ENCODE data around the gene IL22. TPM values are rescaled to one million over a fixed set of nuclear protein-coding genes. Genes with fewer than 3 reads are reported as not detected.

IL22 gene
- total RNA-seq, 1 donor from 2014 or later, result not detected

DNA sequence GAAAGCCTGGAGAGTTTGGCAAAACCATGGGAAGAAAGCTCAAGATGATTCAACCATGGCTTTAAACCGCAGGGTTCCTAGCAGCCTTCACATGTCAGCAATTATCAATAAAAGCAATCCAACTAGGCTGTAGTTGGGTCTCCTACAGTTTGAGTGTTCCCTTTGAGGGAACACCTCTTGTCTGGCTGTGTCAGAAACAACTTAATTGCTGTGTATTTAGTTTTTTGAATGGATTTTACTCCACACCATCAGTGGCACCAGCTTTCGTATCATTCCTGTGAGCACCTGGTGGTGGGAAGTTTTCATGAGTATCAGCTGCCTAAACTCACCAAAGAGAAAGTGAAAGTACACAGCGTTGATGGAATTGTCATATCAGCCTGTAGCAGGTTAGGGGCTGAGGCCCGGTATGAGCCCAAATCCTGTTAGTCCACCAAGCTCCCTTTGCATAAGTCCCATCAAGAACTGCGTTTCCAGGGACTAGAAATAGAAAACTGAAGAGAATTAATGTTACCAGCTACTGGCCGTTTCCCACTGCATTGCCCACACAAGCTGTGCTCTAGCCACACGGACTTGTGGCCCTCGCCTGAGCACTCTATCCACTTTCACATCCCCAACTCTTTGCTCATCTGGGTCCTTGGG is 16.9 kb downstream of the IL22 start:
- peak overlapping the region; percentile 44 for H3K4me3 ChIP-seq
- intact Hi-C loops (cut with DNase I), result no loop called here
- H3K4me1 ChIP-seq, result peaks cover 4% of the 10 kb centered on the region
- no peaks in the 10 kb centered on the region for H3K9me3 ChIP-seq
- H3K36me3 ChIP-seq, result no peaks in the 10 kb centered on the region
- ATAC-seq (peak; percentile 65), DNase-seq (no peak)
- peak overlapping the region; percentile 45 for H3K27ac ChIP-seq
- TF ChIP-seq, protein P1, sequence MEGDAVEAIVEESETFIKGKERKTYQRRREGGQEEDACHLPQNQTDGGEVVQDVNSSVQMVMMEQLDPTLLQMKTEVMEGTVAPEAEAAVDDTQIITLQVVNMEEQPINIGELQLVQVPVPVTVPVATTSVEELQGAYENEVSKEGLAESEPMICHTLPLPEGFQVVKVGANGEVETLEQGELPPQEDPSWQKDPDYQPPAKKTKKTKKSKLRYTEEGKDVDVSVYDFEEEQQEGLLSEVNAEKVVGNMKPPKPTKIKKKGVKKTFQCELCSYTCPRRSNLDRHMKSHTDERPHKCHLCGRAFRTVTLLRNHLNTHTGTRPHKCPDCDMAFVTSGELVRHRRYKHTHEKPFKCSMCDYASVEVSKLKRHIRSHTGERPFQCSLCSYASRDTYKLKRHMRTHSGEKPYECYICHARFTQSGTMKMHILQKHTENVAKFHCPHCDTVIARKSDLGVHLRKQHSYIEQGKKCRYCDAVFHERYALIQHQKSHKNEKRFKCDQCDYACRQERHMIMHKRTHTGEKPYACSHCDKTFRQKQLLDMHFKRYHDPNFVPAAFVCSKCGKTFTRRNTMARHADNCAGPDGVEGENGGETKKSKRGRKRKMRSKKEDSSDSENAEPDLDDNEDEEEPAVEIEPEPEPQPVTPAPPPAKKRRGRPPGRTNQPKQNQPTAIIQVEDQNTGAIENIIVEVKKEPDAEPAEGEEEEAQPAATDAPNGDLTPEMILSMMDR (IDR thresholded peaks at IDR 0.05), result no peak
- no peaks in the 10 kb centered on the region for H3K27me3 ChIP-seq

DNA sequence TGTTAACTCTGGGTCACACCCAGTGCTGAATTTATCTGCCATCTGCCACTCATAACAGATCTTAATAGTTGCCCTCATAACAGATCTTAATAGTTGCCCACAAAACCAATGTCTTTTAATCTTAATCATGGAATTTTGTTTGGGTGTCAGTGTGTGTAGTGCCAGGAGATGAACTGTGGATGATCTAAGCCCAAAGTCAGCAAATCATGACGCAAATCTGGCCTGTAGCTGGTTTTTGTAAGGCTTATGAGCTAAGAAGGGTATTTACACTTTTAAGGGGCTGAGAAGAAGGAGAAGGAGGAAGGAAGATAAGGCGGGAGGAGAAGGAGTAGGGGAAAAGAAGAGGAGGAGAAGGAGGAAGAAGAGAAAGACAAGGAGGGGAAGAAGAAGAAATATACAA is 17.8 kb downstream of the IL22 start:
- Histone ChIP-seq H3K4me3 (no peak overlapping the region), H3K9me3 (no peaks in the 10 kb centered on the region), H3K36me3 (no peaks in the 10 kb centered on the region), H3K27me3 (no peaks in the 10 kb centered on the region), H3K27ac (no peak overlapping the region), H3K4me1 (no peaks in the 10 kb centered on the region)
- ATAC-seq (no peak), DNase-seq (no peak)
- intact Hi-C loops (cut with DNase I), result no loop called here
- TF ChIP-seq, protein P1 (IDR thresholded peaks at IDR 0.05), result no peak

DNA sequence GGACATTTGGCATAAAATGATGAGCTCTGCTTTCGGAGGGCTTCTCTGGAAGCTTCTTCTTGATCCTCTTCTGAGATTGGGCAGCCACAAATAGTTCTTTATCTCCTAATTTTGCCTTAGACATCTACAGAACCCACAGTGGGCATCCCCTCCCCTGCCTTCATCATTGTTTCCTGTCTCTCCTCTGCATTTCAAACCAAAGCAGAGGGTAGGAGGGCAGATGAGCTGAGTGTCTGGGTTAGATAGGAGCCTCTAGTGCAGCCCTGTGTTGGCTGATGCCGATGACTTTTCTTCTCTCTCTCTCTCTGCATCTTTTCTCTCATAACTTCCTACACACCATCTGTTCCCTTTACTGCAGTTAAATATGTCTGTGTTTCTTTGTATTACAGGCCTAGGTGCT is 19.3 kb downstream of the IL22 start:
- intact Hi-C loops (cut with DNase I), result no loop called here
- ATAC-seq (no peak), DNase-seq (no peak)
- H3K9me3 ChIP-seq, result no peaks in the 10 kb centered on the region
- H3K4me3 ChIP-seq, result no peak overlapping the region
- TF ChIP-seq, protein P1 (IDR thresholded peaks at IDR 0.05), result no peak
- H3K27ac ChIP-seq, result no peak overlapping the region
- H3K4me1 ChIP-seq, result no peaks in the 10 kb centered on the region
- no peaks in the 10 kb centered on the region for H3K27me3 ChIP-seq
- H3K36me3 ChIP-seq, result no peaks in the 10 kb centered on the region

DNA sequence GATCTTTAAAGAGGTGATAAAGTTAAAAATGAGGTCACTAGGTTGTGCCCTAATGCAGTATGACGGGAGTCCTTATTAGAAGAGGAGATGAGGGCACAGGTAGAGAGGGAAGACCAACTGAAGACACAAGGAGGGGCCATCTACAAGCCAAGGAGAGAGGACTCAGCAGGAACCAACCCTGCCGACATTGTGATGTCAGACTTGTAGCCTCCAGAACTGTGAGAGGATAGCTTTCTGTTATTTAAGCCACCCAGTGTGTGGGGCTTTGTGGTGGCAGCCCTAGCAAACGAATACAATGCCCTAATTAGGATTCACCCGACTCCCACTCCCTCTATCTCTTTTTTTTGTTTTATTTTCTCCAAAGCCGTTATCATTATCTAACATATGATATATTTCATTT is 19.9 kb downstream of the IL22 start:
- Histone ChIP-seq H3K36me3 (no peaks in the 10 kb centered on the region), H3K4me1 (no peaks in the 10 kb centered on the region), H3K27me3 (no peaks in the 10 kb centered on the region), H3K4me3 (no peak overlapping the region), H3K27ac (no peak overlapping the region), H3K9me3 (no peaks in the 10 kb centered on the region)
- DNase-seq (no peak), ATAC-seq (no peak)
- intact Hi-C loops (cut with DNase I), result no loop called here
- TF ChIP-seq, protein P1 (IDR thresholded peaks at IDR 0.05), result no peak

DNA sequence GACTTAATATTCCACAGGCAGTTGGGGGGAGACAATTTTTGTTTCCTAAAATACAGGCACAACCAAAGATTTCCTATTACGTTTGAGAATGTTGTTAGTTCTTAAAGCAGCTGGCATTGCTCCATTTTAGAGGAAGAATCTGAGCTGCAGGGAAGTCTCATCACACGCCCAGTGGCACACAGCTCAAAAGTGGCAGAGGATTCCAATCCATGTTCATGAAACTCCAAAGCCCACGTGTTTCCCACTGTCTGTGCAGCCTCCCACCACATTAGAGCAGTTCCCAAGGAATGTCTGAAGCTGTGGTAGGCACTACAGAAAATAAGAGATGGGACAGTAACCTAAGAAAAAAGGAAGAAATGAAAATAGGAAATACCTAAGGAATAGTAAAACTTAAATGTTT is 21.7 kb downstream of the IL22 start:
- Histone ChIP-seq H3K27me3 (no peaks in the 10 kb centered on the region), H3K9me3 (no peaks in the 10 kb centered on the region), H3K4me1 (no peaks in the 10 kb centered on the region), H3K27ac (no peak overlapping the region), H3K36me3 (no peaks in the 10 kb centered on the region), H3K4me3 (no peak overlapping the region)
- TF ChIP-seq, protein P1 (IDR thresholded peaks at IDR 0.05), result no peak
- no peak for DNase-seq
- no peak for ATAC-seq
- intact Hi-C loops (cut with DNase I), result no loop called here

DNA sequence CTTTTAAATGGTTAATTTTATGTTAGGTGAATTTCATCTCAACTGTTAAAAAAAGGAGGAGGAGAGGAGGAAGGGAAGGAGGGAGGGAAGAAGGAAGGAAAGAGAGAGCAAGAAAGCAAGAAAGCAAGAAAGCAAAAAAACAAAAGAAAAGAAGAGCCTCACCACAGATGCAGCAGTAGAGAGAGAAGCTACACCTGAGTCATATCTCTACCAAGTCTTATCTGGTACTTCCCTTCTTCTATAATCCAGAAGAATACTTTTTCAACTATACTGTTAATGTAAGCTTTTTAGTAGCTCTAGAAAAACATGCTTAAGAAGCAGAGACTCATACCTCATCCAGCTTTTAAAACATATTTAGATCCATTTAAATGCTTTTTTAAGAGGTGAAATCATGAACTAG is 22.2 kb downstream of the IL22 start:
- no peaks in the 10 kb centered on the region for H3K36me3 ChIP-seq
- H3K4me1 ChIP-seq, result no peaks in the 10 kb centered on the region
- TF ChIP-seq, protein P1 (IDR thresholded peaks at IDR 0.05), result no peak
- no peaks in the 10 kb centered on the region for H3K27me3 ChIP-seq
- no peak overlapping the region for H3K4me3 ChIP-seq
- H3K9me3 ChIP-seq, result no peaks in the 10 kb centered on the region
- H3K27ac ChIP-seq, result no peak overlapping the region
- intact Hi-C loops (cut with DNase I), result no loop called here
- DNase-seq, result no peak
- ATAC-seq, result no peak

Measured in upper lobe of right lung (tissue), 1 donor.